ENCODE results near the gene FLT3. TPM values are rescaled to one million over a fixed set of nuclear protein-coding genes. Genes with fewer than 3 reads are reported as not detected.

The FLT3 gene
- total RNA-seq, 2 donors from 2014 or later, result 0.81 to 1.1 TPM

GRCh38 chr13:28044608-28045007 is 55.8 kb downstream of the FLT3 start:
- H3K4me3 ChIP-seq, result no peak overlapping the region

GRCh38 chr13:28043224-28043623 is 57.2 kb downstream of the FLT3 start:
- Histone ChIP-seq H3K4me1 (ENCODE audit: control insufficient read depth in 1 of 2, low read depth in 2 of 2) (no peaks in the 10 kb centered on the region), H3K9me3 (no peaks in the 10 kb centered on the region), H3K36me3 (no peaks in the 10 kb centered on the region), H3K27me3 (replicated peaks; ENCODE audit: insufficient read depth) (no peaks in the 10 kb centered on the region), H3K4me3 (no peak overlapping the region), H3K27ac (no peak overlapping the region)
- TF ChIP-seq CTCF (IDR thresholded peaks at IDR 0.05), result no peak
- ATAC-seq (ENCODE audit: insufficient number of reproducible peaks, low FRiP score, low read depth) (no peak), DNase-seq (ENCODE audit: low spot score) (no peak)

More at GRCh38 chr13:28044608-28045007, 55.8 kb downstream of the FLT3 start:
- Histone ChIP-seq H3K9me3 (no peaks in the 10 kb centered on the region), H3K36me3 (no peaks in the 10 kb centered on the region), H3K4me1 (ENCODE audit: control insufficient read depth in 1 of 2, low read depth in 2 of 2) (no peaks in the 10 kb centered on the region), H3K27me3 (replicated peaks; ENCODE audit: insufficient read depth) (no peaks in the 10 kb centered on the region), H3K27ac (no peak overlapping the region)
- ATAC-seq (ENCODE audit: insufficient number of reproducible peaks, low FRiP score, low read depth) (no peak), DNase-seq (ENCODE audit: low spot score) (no peak)
- TF ChIP-seq CTCF (IDR thresholded peaks at IDR 0.05), result no peak

- no peaks in the 10 kb centered on the region for H3K36me3 ChIP-seq
- H3K4me1 ChIP-seq (ENCODE audit: control insufficient read depth in 1 of 2, low read depth in 2 of 2), result no peaks in the 10 kb centered on the region
- no peaks in the 10 kb centered on the region for H3K9me3 ChIP-seq
- no peak for TF ChIP-seq CTCF (IDR thresholded peaks at IDR 0.05)
- no peak overlapping the region for H3K4me3 ChIP-seq
- ATAC-seq (ENCODE audit: insufficient number of reproducible peaks, low FRiP score, low read depth), result no peak
- no peak for DNase-seq (ENCODE audit: low spot score)
- H3K27ac ChIP-seq, result no peak overlapping the region
- no peaks in the 10 kb centered on the region for H3K27me3 ChIP-seq (replicated peaks; ENCODE audit: insufficient read depth)
Measured at GRCh38 chr13:28041501-28041900, 58.9 kb downstream of the FLT3 start.

GRCh38 chr13:28041031-28041461 is 59.3 kb downstream of the FLT3 start:
- no peaks in the 10 kb centered on the region for H3K27me3 ChIP-seq (replicated peaks; ENCODE audit: insufficient read depth)
- no peak overlapping the region for H3K27ac ChIP-seq
- no peak for TF ChIP-seq CTCF (IDR thresholded peaks at IDR 0.05)
- H3K4me3 ChIP-seq, result no peak overlapping the region
- DNase-seq (ENCODE audit: low spot score) (no peak), ATAC-seq (ENCODE audit: insufficient number of reproducible peaks, low FRiP score, low read depth) (no peak)
- H3K9me3 ChIP-seq, result no peaks in the 10 kb centered on the region
- no peaks in the 10 kb centered on the region for H3K36me3 ChIP-seq
- no peaks in the 10 kb centered on the region for H3K4me1 ChIP-seq (ENCODE audit: control insufficient read depth in 1 of 2, low read depth in 2 of 2)

GRCh38 chr13:28037399-28037798 is 63.0 kb downstream of the FLT3 start:
- H3K27ac ChIP-seq, result no peak overlapping the region
- H3K9me3 ChIP-seq, result no peaks in the 10 kb centered on the region
- no peaks in the 10 kb centered on the region for H3K27me3 ChIP-seq (replicated peaks; ENCODE audit: insufficient read depth)
- ATAC-seq (ENCODE audit: insufficient number of reproducible peaks, low FRiP score, low read depth) (no peak), DNase-seq (ENCODE audit: low spot score) (no peak)
- no peaks in the 10 kb centered on the region for H3K4me1 ChIP-seq (ENCODE audit: control insufficient read depth in 1 of 2, low read depth in 2 of 2)
- TF ChIP-seq CTCF (IDR thresholded peaks at IDR 0.05), result no peak
- H3K36me3 ChIP-seq, result no peaks in the 10 kb centered on the region
- H3K4me3 ChIP-seq, result no peak overlapping the region
